ENCODE measurements around the gene APOA5. TPM values are rescaled to one million over a fixed set of nuclear protein-coding genes. Genes with fewer than 3 reads are reported as not detected.

APOA5 gene
- total and polyA plus RNA-seq, 8 donors = not detected

DNA sequence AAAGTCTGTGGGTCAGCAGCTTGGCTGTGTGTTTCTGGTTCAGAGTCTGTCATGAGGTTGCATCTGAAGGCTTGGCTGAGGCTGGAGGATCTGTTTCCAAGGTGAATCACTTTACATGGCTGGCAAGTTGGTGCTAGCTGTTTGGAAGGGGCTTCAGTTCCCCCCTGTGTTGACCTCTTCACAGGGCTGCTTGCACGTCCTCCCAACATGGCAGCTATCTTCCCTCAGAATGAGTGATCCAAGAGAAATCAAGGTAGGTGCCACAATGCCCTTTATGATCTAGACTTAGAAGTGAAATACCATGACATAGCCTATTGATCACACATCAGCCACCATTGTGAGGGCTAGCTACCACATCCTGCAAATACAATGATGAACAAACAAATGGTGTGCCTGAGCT is 21.5 kb upstream of the APOA5 start:
- Histone ChIP-seq H3K36me3 (no peaks in the 10 kb centered on the region), H3K4me1 (peaks cover 0 to 11% (median 3%) of the 10 kb centered on the region in 4 donors), H3K9me3 (no peaks in the 10 kb centered on the region), H3K27me3 (no peaks in the 10 kb centered on the region), H3K27ac (no peak overlapping the region), H3K4me3 (no peak overlapping the region)
- DNase-seq = peak in 1 of 2 donors; percentile 11
- no peak for TF ChIP-seq POLR2AphosphoS5 (IDR thresholded peaks at IDR 0.05)
- TF ChIP-seq EP300 (IDR thresholded peaks at IDR 0.05) = no peak
- no peak for TF ChIP-seq POLR2A (IDR thresholded peaks at IDR 0.05)
- TF ChIP-seq, protein P1, sequence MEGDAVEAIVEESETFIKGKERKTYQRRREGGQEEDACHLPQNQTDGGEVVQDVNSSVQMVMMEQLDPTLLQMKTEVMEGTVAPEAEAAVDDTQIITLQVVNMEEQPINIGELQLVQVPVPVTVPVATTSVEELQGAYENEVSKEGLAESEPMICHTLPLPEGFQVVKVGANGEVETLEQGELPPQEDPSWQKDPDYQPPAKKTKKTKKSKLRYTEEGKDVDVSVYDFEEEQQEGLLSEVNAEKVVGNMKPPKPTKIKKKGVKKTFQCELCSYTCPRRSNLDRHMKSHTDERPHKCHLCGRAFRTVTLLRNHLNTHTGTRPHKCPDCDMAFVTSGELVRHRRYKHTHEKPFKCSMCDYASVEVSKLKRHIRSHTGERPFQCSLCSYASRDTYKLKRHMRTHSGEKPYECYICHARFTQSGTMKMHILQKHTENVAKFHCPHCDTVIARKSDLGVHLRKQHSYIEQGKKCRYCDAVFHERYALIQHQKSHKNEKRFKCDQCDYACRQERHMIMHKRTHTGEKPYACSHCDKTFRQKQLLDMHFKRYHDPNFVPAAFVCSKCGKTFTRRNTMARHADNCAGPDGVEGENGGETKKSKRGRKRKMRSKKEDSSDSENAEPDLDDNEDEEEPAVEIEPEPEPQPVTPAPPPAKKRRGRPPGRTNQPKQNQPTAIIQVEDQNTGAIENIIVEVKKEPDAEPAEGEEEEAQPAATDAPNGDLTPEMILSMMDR (IDR thresholded peaks at IDR 0.05) = no peak
- WGBS, 5 donors = 92 to 100% (median 94%) methylated on average over 1 of the region's 1 CpG
- intact Hi-C loops (cut with DNase I; ENCODE audit: low total_unique reads) = no loop called here

- no peak for TF ChIP-seq POLR2AphosphoS5 (IDR thresholded peaks at IDR 0.05)
- TF ChIP-seq, protein P1 (IDR thresholded peaks at IDR 0.05) = no peak
- TF ChIP-seq EP300 (IDR thresholded peaks at IDR 0.05) = no peak
- TF ChIP-seq POLR2A (IDR thresholded peaks at IDR 0.05) = no peak
- Histone ChIP-seq H3K4me3 (no peak overlapping the region), H3K9me3 (no peaks in the 10 kb centered on the region), H3K4me1 (peaks cover 4 to 18% (median 8%) of the 10 kb centered on the region in 4 donors), H3K36me3 (no peaks in the 10 kb centered on the region), H3K27me3 (no peaks in the 10 kb centered on the region), H3K27ac (no peak overlapping the region)
- DNase-seq = peak in 1 of 2 donors; percentile 13
- 86 to 98% (median 95%) methylated on average over 4 of the region's 4 CpGs for WGBS, 5 donors
- intact Hi-C loops (cut with DNase I; ENCODE audit: low total_unique reads) = no loop called here
Measured at GRCh38 chr11:116812109-116812508, 20.4 kb upstream of the APOA5 start.

- 74 to 90% (median 84%) methylated on average over 3 of the region's 3 CpGs for WGBS, 5 donors
- Histone ChIP-seq H3K9me3 (no peaks in the 10 kb centered on the region), H3K4me1 (peaks cover 4 to 18% (median 8%) of the 10 kb centered on the region in 4 donors), H3K27ac (no peak overlapping the region), H3K4me3 (no peak overlapping the region), H3K27me3 (no peaks in the 10 kb centered on the region), H3K36me3 (no peaks in the 10 kb centered on the region)
- DNase-seq = no peak
- intact Hi-C loops (cut with DNase I; ENCODE audit: low total_unique reads) = no loop called here
- TF ChIP-seq POLR2A (IDR thresholded peaks at IDR 0.05) = no peak
- no peak for TF ChIP-seq POLR2AphosphoS5 (IDR thresholded peaks at IDR 0.05)
- TF ChIP-seq EP300 (IDR thresholded peaks at IDR 0.05) = no peak
- TF ChIP-seq, protein P1 (IDR thresholded peaks at IDR 0.05) = no peak
Measured at GRCh38 chr11:116811194-116811593, 19.5 kb upstream of the APOA5 start.

GRCh38 chr11:116808262-116809175 is 16.8 kb upstream of the APOA5 start:
- Histone ChIP-seq H3K4me1 (peaks cover 4 to 18% (median 8%) of the 10 kb centered on the region in 4 donors), H3K4me3 (no peak overlapping the region), H3K9me3 (no peaks in the 10 kb centered on the region), H3K36me3 (no peaks in the 10 kb centered on the region), H3K27ac (peak overlapping the region; percentile 34 to 84 (median 75)), H3K27me3 (no peaks in the 10 kb centered on the region)
- peak; percentile 72 to 81 for DNase-seq
- TF ChIP-seq, protein P1 (IDR thresholded peaks at IDR 0.05) = no peak
- no peak for TF ChIP-seq POLR2A (IDR thresholded peaks at IDR 0.05)
- TF ChIP-seq EP300 (IDR thresholded peaks at IDR 0.05) = no peak
- peak in 2 of 3 donors; percentile 59 for TF ChIP-seq POLR2AphosphoS5 (IDR thresholded peaks at IDR 0.05)
- WGBS, 5 donors = 32 to 68% (median 45%) methylated on average over 14 of the region's 14 CpGs
- intact Hi-C loops (cut with DNase I; ENCODE audit: low total_unique reads) = no loop called here
